HCT116 (cell line): ENCODE results near the gene MATCAP1. TPM values are rescaled to one million over a fixed set of nuclear protein-coding genes. Genes with fewer than 3 reads are reported as not detected.

Experiments
- ATAC-seq: fragments of 200-7000 bp; cut with Tn5 transposase; 2 replicates; pipeline ENCODE4 v1.9.1; 2020; ENCODE audit warnings: mild to moderate bottlenecking, moderate library complexity
- BruUV-seq: library from RNA; stranded (reverse); fragments of 400-500 nt; replicated peaks from 2 replicates; lab custom pipeline; 2021; lab: Mats Ljungman, UMichigan
- CTCF ChIA-PET: fragments of 300-600 bp; sonication (Branson Sonifier 250); formaldehyde crosslinking; loops from one replicate; lab custom pipeline; 2021; ENCODE audit warnings: antibody characterized with exemption; lab: Charles Lee
- POLR2A ChIA-PET: fragments of 300-600, 350-600 bp; sonication (Branson Sonifier 250); formaldehyde crosslinking; loops from one replicate; lab custom pipeline; 2021; ENCODE audit warnings: antibody characterized with exemption; lab: Charles Lee
- RAD21 ChIA-PET, 2 experiments: fragments of 300-600 bp; sonication (Branson Sonifier 250); formaldehyde crosslinking; loops; one replicate each; lab custom pipeline; 2023; ENCODE audit warnings: low total read pairs in 2 of 2; ENCODE audit not compliant: uncharacterized antibody in 2 of 2, unreplicated experiment in 2 of 2, low non-redundant PET in 1 of 2; lab: Charles Lee
- DNase-seq: peaks from one replicate; pipeline ENCODE4 v3.0.0-alpha.2; 2010; ENCODE audit warnings: low read depth, low spot score
- H2AFZ ChIP-seq: fragments of 200-600 bp; shearing (Covaris generic), sonication (generic); 2 replicates; pipeline ENCODE4 v1.6.1; 2017; ENCODE audit warnings: low read depth, mixed run types, mixed read lengths, antibody characterized with exemption, low read length; ENCODE audit not compliant: poor library complexity, severe bottlenecking
- H3K27ac ChIP-seq: 2 replicates; pipeline ENCODE4 v1.5.1; 2012; ENCODE audit warnings: low read depth, low read length
- H3K27me3 ChIP-seq: fragments of 200-600 bp; sonication (generic); 2 replicates; pipeline ENCODE4 v1.6.1; 2016; ENCODE audit warnings: mixed run types, low read length, mixed read lengths; ENCODE audit not compliant: insufficient read depth
- H3K36me3 ChIP-seq, 2 experiments: fragments of 200-500 bp in 1 of 2; fragments of 200-600 bp in 1 of 2; sonication (Bioruptor generic) in 1 of 2; sonication (generic) in 1 of 2; 2 replicates each; pipeline versions ENCODE4 v1.5.1 to v1.6.1; 2014 to 2016; ENCODE audit warnings: low read length in 2 of 2, inconsistent platforms in 1 of 2, mixed read lengths in 1 of 2, mixed run types in 1 of 2; ENCODE audit not compliant: insufficient read depth in 2 of 2, control insufficient read depth in 1 of 2
- H3K4me1 ChIP-seq, 2 experiments: fragments of 200-600 bp in 1 of 2; sonication (generic) in 1 of 2; 2 replicates each; pipeline versions ENCODE4 v1.5.1 to v1.6.1; 2012 to 2017; ENCODE audit warnings: low read length in 2 of 2, inconsistent platforms in 1 of 2, mild to moderate bottlenecking in 1 of 2, mixed read lengths in 1 of 2, mixed run types in 1 of 2, moderate library complexity in 1 of 2; ENCODE audit not compliant: insufficient read depth in 2 of 2, control insufficient read depth in 1 of 2
- H3K4me2 ChIP-seq: fragments of 200-600 bp; sonication (generic); 2 replicates; pipeline ENCODE4 v1.6.1; 2017; ENCODE audit warnings: mixed run types, low read length, mixed read lengths
- H3K4me3 ChIP-seq, 2 experiments: fragments of 200-600 bp in 1 of 2; sonication (generic) in 1 of 2; replicated peaks in 1 of 2; 2 replicates each; pipeline ENCODE4 v1.5.1; 2011 to 2016; ENCODE audit warnings: low read length in 2 of 2, control low read depth in 1 of 2, low read depth in 1 of 2, mild to moderate bottlenecking in 1 of 2, mixed read lengths in 1 of 2, mixed run types in 1 of 2
- H3K79me2 ChIP-seq: fragments of 200-600 bp; sonication (generic); 2 replicates; pipeline ENCODE4 v1.6.1; 2017; ENCODE audit warnings: mild to moderate bottlenecking, mixed run types, low read length, moderate library complexity, mixed read lengths; ENCODE audit not compliant: insufficient read depth
- H3K9ac ChIP-seq: fragments of 200-600 bp; sonication (generic); 2 replicates; pipeline ENCODE4 v1.6.1; 2016; ENCODE audit warnings: low read length, mixed read lengths
- H3K9me2 ChIP-seq: fragments of 200-600 bp; sonication (generic), shearing (Covaris generic); 2 replicates; pipeline ENCODE4 v1.6.1; 2017; ENCODE audit warnings: mixed run types, mild to moderate bottlenecking, moderate library complexity; ENCODE audit not compliant: insufficient read depth
- H3K9me3 ChIP-seq, 2 experiments: fragments of 200-500 bp in 1 of 2; fragments of 200-600 bp in 1 of 2; sonication (Bioruptor generic) in 1 of 2; sonication (generic) in 1 of 2; 2 replicates each; pipeline ENCODE4 v1.6.1; 2014 to 2017; ENCODE audit warnings: low read length in 2 of 2, mixed read lengths in 2 of 2, inconsistent platforms in 1 of 2, low read depth in 1 of 2, mild to moderate bottlenecking in 1 of 2, mixed run types in 1 of 2, moderate library complexity in 1 of 2; ENCODE audit not compliant: control insufficient read depth in 1 of 2, insufficient read depth in 1 of 2
- H4K20me1 ChIP-seq: fragments of 200-600 bp; sonication (generic), shearing (Covaris generic); 2 replicates; pipeline ENCODE4 v1.6.1; 2017; ENCODE audit warnings: mixed run types, mild to moderate bottlenecking, moderate library complexity; ENCODE audit not compliant: insufficient read depth
- CEBPB ChIP-seq: IDR thresholded peaks from 2 replicates; pipeline ENCODE4 v1.6.1; 2012; ENCODE audit warnings: low read depth
- CTCF ChIP-seq, 3 experiments: fragments of 200-600 bp in 1 of 3; sonication (generic) in 1 of 3; IDR thresholded peaks in 2 of 3; conservative IDR thresholded peaks in 1 of 3; 2 replicates each; pipeline ENCODE4 v1.5.1; 2012 to 2017; ENCODE audit warnings: low read depth in 2 of 3, low read length in 2 of 3, antibody characterized with exemption in 1 of 3, borderline replicate concordance in 1 of 3, control low read depth in 1 of 3, mild to moderate bottlenecking in 1 of 3, mixed read lengths in 1 of 3, mixed run types in 1 of 3, moderate library complexity in 1 of 3; ENCODE audit not compliant: insufficient read depth in 1 of 3
- ELF1 ChIP-seq: IDR thresholded peaks from 2 replicates; pipeline ENCODE4 v1.6.1; 2012; ENCODE audit warnings: low read depth, borderline replicate concordance
- EZH2 ChIP-seq: fragments of 200-600 bp; sonication (generic); IDR thresholded peaks from 2 replicates; pipeline ENCODE4 v1.6.1; 2017; ENCODE audit warnings: antibody characterized with exemption, mixed run types
- FOSL1 ChIP-seq: IDR thresholded peaks from 2 replicates; pipeline ENCODE4 v1.6.1; 2012; ENCODE audit warnings: low read depth
- YY1 ChIP-seq: IDR thresholded peaks from 2 replicates; pipeline ENCODE4 v1.6.1; 2011; ENCODE audit warnings: low read length, low read depth, moderate library complexity, mild to moderate bottlenecking; ENCODE audit not compliant: insufficient replicate concordance; ENCODE audit errors: extremely low read depth
- ZBTB33 ChIP-seq: IDR thresholded peaks from 2 replicates; pipeline ENCODE4 v1.6.1; 2011; ENCODE audit warnings: mild to moderate bottlenecking, low read length, moderate library complexity; ENCODE audit not compliant: insufficient replicate concordance; ENCODE audit errors: extremely low read depth
- ZNF274 ChIP-seq: fragments of 200-500 bp; sonication (Bioruptor generic); IDR thresholded peaks from 2 replicates; pipeline ENCODE4 v1.6.1; 2014; ENCODE audit warnings: mild to moderate bottlenecking, low read depth, low read length, inconsistent platforms
- intact Hi-C: fragments of 100-400 bp; cut with micrococcal nuclease; formaldehyde crosslinking; loops from 2 replicates; pipeline ENCODE4 v1.10.0; 2022
- total RNA-seq: library from RNA; stranded (reverse); gene quantifications from one replicate; pipeline ENCODE4 v1.2.1, GENCODE V29; 2021; ENCODE audit not compliant: unreplicated experiment
- TF ChIP-seq, protein P1 (sequence below): IDR thresholded peaks from 2 replicates; pipeline ENCODE4 v1.6.1; 2012

The MATCAP1 gene
- total RNA-seq, 1 experiment from 2014 or later: 38.7 TPM

DNA sequence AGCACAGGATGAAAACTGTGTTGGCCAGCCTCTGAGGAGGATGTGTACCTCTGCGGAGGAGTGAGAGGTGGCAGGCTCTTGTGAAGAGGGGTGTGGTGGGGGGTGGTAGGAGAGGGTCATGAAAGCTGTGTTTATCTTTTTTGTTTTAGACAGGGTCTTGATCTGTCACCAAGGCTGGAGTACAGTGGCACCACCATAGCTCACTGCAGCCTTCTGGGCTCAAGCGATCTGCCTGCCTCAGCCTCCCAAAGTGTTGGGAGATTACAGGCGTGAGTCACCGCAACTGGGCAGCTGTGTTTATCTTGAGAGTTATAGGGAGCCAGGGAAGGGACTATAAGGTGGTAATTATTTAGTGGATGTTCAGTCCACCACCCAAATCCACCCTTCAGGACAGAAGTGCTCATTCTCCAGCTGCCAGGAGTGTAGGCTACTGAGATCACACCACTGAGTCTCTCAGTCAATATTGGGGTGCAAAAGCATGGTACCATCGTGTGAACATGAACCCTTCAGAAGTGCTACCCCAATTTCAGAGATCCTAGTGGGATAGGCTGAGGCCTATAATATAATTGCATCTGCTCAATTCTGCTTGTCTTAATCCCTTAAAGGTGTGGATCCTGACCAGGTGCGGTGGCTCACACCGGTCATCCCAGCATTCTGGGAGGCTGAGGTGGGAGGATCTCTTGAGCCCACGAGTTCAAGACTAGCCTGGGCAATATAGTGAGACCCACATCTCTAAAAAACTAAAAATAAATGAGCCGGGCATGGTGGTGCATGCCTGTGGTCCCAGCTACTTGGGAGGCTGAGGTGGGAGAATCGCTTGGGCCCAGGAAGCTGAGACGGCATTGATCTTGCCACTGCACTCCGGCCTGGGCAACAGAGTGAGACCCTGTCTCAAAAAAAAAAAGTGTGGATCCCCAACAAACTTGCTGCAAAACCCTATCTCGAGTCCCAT lies 7.0 kb upstream of the MATCAP1 start:
- POLR2A ChIA-PET: no interaction called here
- TF ChIP-seq FOSL1 (no peak), ZNF274 (no peak), ELF1 (no peak), CTCF (IDR thresholded peaks at IDR 0.05 in 2 of 3, conservative IDR thresholded peaks at IDR 0.05 in 1 of 3; ENCODE audit: borderline replicate concordance in 1 of 3, insufficient read depth in 1 of 3, low read depth in 2 of 3, low read length in 2 of 3) (no peak), ZBTB33 (no peak), CEBPB (no peak), EZH2 (no peak), YY1 (no peak)
- TF ChIP-seq, protein P1, sequence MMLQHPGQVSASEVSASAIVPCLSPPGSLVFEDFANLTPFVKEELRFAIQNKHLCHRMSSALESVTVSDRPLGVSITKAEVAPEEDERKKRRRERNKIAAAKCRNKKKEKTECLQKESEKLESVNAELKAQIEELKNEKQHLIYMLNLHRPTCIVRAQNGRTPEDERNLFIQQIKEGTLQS: no peak
- peaks cover 41% of the 10 kb centered on the region for H3K79me2 ChIP-seq
- H3K27ac ChIP-seq: no peak overlapping the region
- H3K4me2 ChIP-seq: peak overlapping the region; percentile 95; the same call in 1 of the 2 replicates
- H2AFZ ChIP-seq: no peak overlapping the region
- no peak overlapping the region for H3K4me3 ChIP-seq
- peaks cover 11 to 30% of the 10 kb centered on the region in 2 experiments; a peak in 3 of 4 replicates for H3K4me1 ChIP-seq
- H3K9ac ChIP-seq: no peak overlapping the region
- H3K27me3 ChIP-seq: no peaks in the 10 kb centered on the region
- no peaks in the 10 kb centered on the region for H3K9me3 ChIP-seq
- RAD21 ChIA-PET: no interaction called here
- H3K9me2 ChIP-seq: no peaks in the 10 kb centered on the region
- H3K36me3 ChIP-seq: peaks cover 15 to 27% of the 10 kb centered on the region in 2 experiments; a peak in 3 of 4 replicates
- ATAC-seq (no peak), DNase-seq (no peak)
- intact Hi-C loops: no loop called here
- BruUV-seq: no TSS peak
- H4K20me1 ChIP-seq: no peaks in the 10 kb centered on the region
- CTCF ChIA-PET: no interaction called here
